GM18526 (cell line): ENCODE results near the gene RSPRY1.

Experiments used
- POLR2A ChIP-seq: IDR thresholded peaks from 3 replicates; pipeline ENCODE4 v1.6.1; 2011; ENCODE audit not compliant: insufficient read length; ENCODE audit errors: extremely low read depth

RSPRY1 gene

GRCh38 chr16:57185945-57186871 lies at the start of gene RSPRY1, which contains the start of gene PSME3IP1:
TSS of gene RSPRY1 (plus strand) at chr16:57186329. CDS start at chr16:57204659, 18,330 bp downstream.
TSS of gene PSME3IP1 (minus strand) at chr16:57186039. CDS start at chr16:57173854, 12,185 bp downstream.
- peak; percentile 88 for TF ChIP-seq POLR2A

GRCh38 chr16:57137043-57137442 lies 49.1 kb upstream of the RSPRY1 start:
- no peak for TF ChIP-seq POLR2A

- TF ChIP-seq POLR2A = no peak
Measured at GRCh38 chr16:57137566-57138273, 48.4 kb upstream of the RSPRY1 start.

- TF ChIP-seq POLR2A = no peak
Measured at GRCh38 chr16:57138281-57138935, 47.7 kb upstream of the RSPRY1 start.

- TF ChIP-seq POLR2A = no peak
Measured at GRCh38 chr16:57140931-57141668, 45.0 kb upstream of the RSPRY1 start.

GRCh38 chr16:57141822-57142631 lies 44.1 kb upstream of the RSPRY1 start:
- no peak for TF ChIP-seq POLR2A

GRCh38 chr16:57143149-57143921 lies 42.8 kb upstream of the RSPRY1 start:
- TF ChIP-seq POLR2A = no peak

- no peak for TF ChIP-seq POLR2A
Measured at GRCh38 chr16:57144027-57144426, 42.1 kb upstream of the RSPRY1 start.

- no peak for TF ChIP-seq POLR2A
Measured at GRCh38 chr16:57145046-57146021, 40.8 kb upstream of the RSPRY1 start.

GRCh38 chr16:57146040-57146647 lies 40.0 kb upstream of the RSPRY1 start:
- no peak for TF ChIP-seq POLR2A

- TF ChIP-seq POLR2A = no peak
Measured at GRCh38 chr16:57146735-57147134, 39.4 kb upstream of the RSPRY1 start.
